ENCODE results near the gene IER5L.
"Not testable (repeated sequence)": the region's sequence is repeated elsewhere in the genome, so short reads cannot be mapped to it uniquely, and the experiment has no call there.

Gene IER5L

GRCh38 chr9:129138144-129138462 lies 40.0 kb downstream of the IER5L start:
- DNase-seq: no peak

- DNase-seq: no peak
Measured at GRCh38 chr9:129137292-129138143, 40.5 kb downstream of the IER5L start.

- no peak for DNase-seq
Measured at GRCh38 chr9:129136446-129137035, 41.5 kb downstream of the IER5L start.

GRCh38 chr9:129135476-129135875 lies 42.6 kb downstream of the IER5L start:
- DNase-seq: no peak

GRCh38 chr9:129133082-129133481 lies 45.0 kb downstream of the IER5L start:
- DNase-seq: no peak

- peak; percentile 69 for DNase-seq
Measured at GRCh38 chr9:129131300-129132145, 46.5 kb downstream of the IER5L start.

- no peak for DNase-seq
Measured at GRCh38 chr9:129130791-129131190, 47.3 kb downstream of the IER5L start.

- not testable (repeated sequence) for DNase-seq
Measured at GRCh38 chr9:129130271-129130670, 47.8 kb downstream of the IER5L start.

GRCh38 chr9:129128689-129129088 lies 49.4 kb downstream of the IER5L start:
- DNase-seq: no peak

GRCh38 chr9:129126749-129127618 lies 51.1 kb downstream of the IER5L start:
- DNase-seq: peak; percentile 83
